Glomerular endothelial cell (primary cell): ENCODE results near the gene BRD3. TPM values are rescaled to one million over a fixed set of nuclear protein-coding genes. Genes with fewer than 3 reads are reported as not detected.

Source experiments
- DNase-seq: peaks from one replicate; pipeline ENCODE4 v3.0.0-alpha.2; 2011; ENCODE audit warnings: low read depth, low spot score; ENCODE audit errors: extremely low read depth
- total RNA-seq: library from RNA; depleted of rRNA; stranded (reverse); fragments of >200 nt; gene quantifications from 2 replicates; pipeline ENCODE4 v1.2.3, GENCODE V29; 2015

The BRD3 gene
- total RNA-seq, 1 donor from 2014 or later, result 40.7 TPM

GRCh38 chr9:133981589-133981957 is 86.3 kb downstream of the BRD3 start:
- DNase-seq, result no peak

- no peak for DNase-seq
These were observed 86.8 kb downstream of the BRD3 start for GRCh38 chr9:133980864-133981588.

Other genes with a start within 250 kb of the BRD3 start
- gene VAV2, start 75.7 kb downstream of the BRD3 start, total RNA-seq, result 24.8 and 33.7 TPM in 2 replicates
- gene BRD3OS, start 42.5 kb downstream of the BRD3 start, total RNA-seq, result 20.2 and 34.5 TPM in 2 replicates
- 22.6 and 23.9 TPM in 2 replicates for gene WDR5, start 68.1 kb upstream of the BRD3 start, total RNA-seq
- gene RNU6ATAC, start 96.5 kb upstream of the BRD3 start, total RNA-seq, result not detected in 2 replicates